ENCODE results near the gene SLC16A7. TPM values are rescaled to one million over a fixed set of nuclear protein-coding genes. Genes with fewer than 3 reads are reported as not detected.

Gene SLC16A7
- total and polyA plus RNA-seq, 10 of the 15 experiments (the other 5 are each of a cell fraction or from before 2014, with no cell fraction given): 1.5 to 12.9 (median 6.7) TPM

- no peak for TF ChIP-seq KAT2A (conservative IDR thresholded peaks at IDR 0.05; ENCODE audit: control insufficient read depth, low read depth, low read length)
- Histone ChIP-seq H3K36me3 (ENCODE audit: control insufficient read depth in 2 of 2, insufficient read depth in 2 of 2, low read length in 1 of 2) (no peaks in the 10 kb centered on the region; a peak in 2 of 4 replicates), H3K9ac (ENCODE audit: control insufficient read depth, insufficient read depth, low read length) (no peak overlapping the region), H3K4me2 (ENCODE audit: control insufficient read depth, insufficient read depth) (no peak overlapping the region), H4K20me1 (ENCODE audit: control insufficient read depth, insufficient read depth) (no peaks in the 10 kb centered on the region), H2AFZ (ENCODE audit: control insufficient read depth, low read depth, low read length) (no peak overlapping the region), H3K4me1 (ENCODE audit: control insufficient read depth, insufficient read depth, low read length) (no peaks in the 10 kb centered on the region), H3K27me3 (replicated peaks in 1 of 2; ENCODE audit: control insufficient read depth in 2 of 2, insufficient read depth in 2 of 2, low read length in 1 of 2) (no peaks in the 10 kb centered on the region), H3K4me3 (no peak overlapping the region), H3K9me3 (replicated peaks; ENCODE audit: control insufficient read depth, insufficient read depth, low read length) (no peaks in the 10 kb centered on the region), H3K27ac (ENCODE audit: control insufficient read depth, insufficient read depth) (no peak overlapping the region), H3K79me2 (ENCODE audit: control insufficient read depth, insufficient read depth, low read length) (no peaks in the 10 kb centered on the region)
- DNase-seq (ENCODE audit: low read depth, low spot score) (no peak), ATAC-seq (no peak), FAIRE-seq (no peak)
- intact Hi-C loops (cut with micrococcal nuclease; ENCODE audit: unreplicated experiment) (no loop called here), in situ Hi-C loops (cut with MboI) (no loop called here)
- POLR2A ChIA-PET: no interaction called here
- no TSS peak for BruUV-seq (replicated peaks)
- SMC1A ChIA-PET (ENCODE audit: uncharacterized antibody, unreplicated experiment): no interaction called here
- 88% methylated on average over 1 of the region's 1 CpG for WGBS (ENCODE audit: insufficient coverage, insufficient replicate concordance, low lambda C conversion rate, missing lambda C conversion rate)
- RAD21 ChIA-PET (ENCODE audit: unreplicated experiment): no interaction called here
- CTCF ChIA-PET: no interaction called here
These were observed 56.3 kb downstream of the SLC16A7 start for GRCh38 chr12:59652130-59652529.

- no peak for FAIRE-seq
- no TSS peak for BruUV-seq (replicated peaks)
- intact Hi-C loops (cut with micrococcal nuclease; ENCODE audit: unreplicated experiment): no loop called here
- no peak for TF ChIP-seq WRNIP1 (IDR thresholded peaks at IDR 0.05; ENCODE audit: borderline replicate concordance, low read depth, low read length)
- TF ChIP-seq KDM1A (IDR thresholded peaks at IDR 0.05; ENCODE audit: borderline replicate concordance): no peak
- TF ChIP-seq USF2 (IDR thresholded peaks at IDR 0.05; ENCODE audit: borderline replicate concordance, low read depth, low read length): no peak
- TF ChIP-seq NR2C2 (IDR thresholded peaks at IDR 0.05; ENCODE audit: borderline replicate concordance, control insufficient read depth, insufficient read length, low read depth): no peak
- TF ChIP-seq MAX (IDR thresholded peaks at IDR 0.05; ENCODE audit: low read depth, low read length): no peak
- no peak for TF ChIP-seq ZBTB4 (CRISPR knock-in tag; IDR thresholded peaks at IDR 0.05)
- no peak for TF ChIP-seq ZNF592 (IDR thresholded peaks at IDR 0.05)
- no peak for TF ChIP-seq NFXL1 (IDR thresholded peaks at IDR 0.05; ENCODE audit: borderline replicate concordance)
These were observed 58.2 kb downstream of the SLC16A7 start for GRCh38 chr12:59654061-59654460.

More at GRCh38 chr12:59654061-59654460, 58.2 kb downstream of the SLC16A7 start:
- Histone ChIP-seq H3K4me3 (no peak overlapping the region), H3K9ac (ENCODE audit: control insufficient read depth, insufficient read depth, low read length) (no peak overlapping the region), H2AFZ (ENCODE audit: control insufficient read depth, low read depth, low read length) (no peak overlapping the region), H3K27ac (ENCODE audit: control insufficient read depth, insufficient read depth) (no peak overlapping the region), H3K79me2 (ENCODE audit: control insufficient read depth, insufficient read depth, low read length) (no peaks in the 10 kb centered on the region), H4K20me1 (ENCODE audit: control insufficient read depth, insufficient read depth) (no peaks in the 10 kb centered on the region), H3K9me3 (replicated peaks; ENCODE audit: control insufficient read depth, insufficient read depth, low read length) (no peaks in the 10 kb centered on the region), H3K4me1 (ENCODE audit: control insufficient read depth, insufficient read depth, low read length) (no peaks in the 10 kb centered on the region), H3K27me3 (replicated peaks in 1 of 2; ENCODE audit: control insufficient read depth in 2 of 2, insufficient read depth in 2 of 2, low read length in 1 of 2) (no peaks in the 10 kb centered on the region), H3K36me3 (ENCODE audit: control insufficient read depth in 2 of 2, insufficient read depth in 2 of 2, low read length in 1 of 2) (no peaks in the 10 kb centered on the region; a peak in 2 of 4 replicates), H3K4me2 (ENCODE audit: control insufficient read depth, insufficient read depth) (no peak overlapping the region)
- RAD21 ChIA-PET (ENCODE audit: unreplicated experiment): no interaction called here
- in situ Hi-C loops (cut with MboI): no loop called here
- ATAC-seq: no peak
- POLR2A ChIA-PET: no interaction called here
- SMC1A ChIA-PET (ENCODE audit: uncharacterized antibody, unreplicated experiment): interaction anchor here (1.7 kb wide), 1 partner anchor 12 kb away, joined by 4 read pairs; no protein-coding TSS in a partner anchor
- CTCF ChIA-PET: interaction anchor here (1.1 kb wide), 1 partner anchor 20 kb away, joined by 3 read pairs; no protein-coding TSS in a partner anchor
- DNase-seq (ENCODE audit: low read depth, low spot score): no peak
